Measurements from ENCODE around the gene SUGCT. TPM values are rescaled to one million over a fixed set of nuclear protein-coding genes. Genes with fewer than 3 reads are reported as not detected.

The SUGCT gene
- total RNA-seq, 2 experiments from 2014 or later, result 0.95 to 1.2 TPM

GRCh38 chr7:40095230-40095629, 39.6 kb upstream of the SUGCT start:
- intact Hi-C loops (cut with DNase I, micrococcal nuclease), result no loop called here
- Histone ChIP-seq H3K27ac (ENCODE audit: low read depth in 1 of 2, low read length in 2 of 2) (no peak overlapping the region), H3K36me3 (ENCODE audit: insufficient read depth, low read length) (peaks cover 43% of the 10 kb centered on the region), H3K9me3 (ENCODE audit: control insufficient read depth in 1 of 2, insufficient read depth in 1 of 2, low read length in 2 of 2) (no peaks in the 10 kb centered on the region), H3K4me1 (ENCODE audit: insufficient read depth, low read length) (no peaks in the 10 kb centered on the region), H3K27me3 (ENCODE audit: control insufficient read depth in 1 of 2, insufficient read depth in 2 of 2, low read length in 2 of 2) (no peaks in the 10 kb centered on the region), H3K4me3 (ENCODE audit: low read length) (no peak overlapping the region)
- POLR2A ChIA-PET, result interaction anchor here (0.9 kb wide), 1 partner anchor 40 kb away, joined by 3 read pairs; the partner anchor contains the start of genes MPLKIP and SUGCT
- TF ChIP-seq CTCF (IDR thresholded peaks at IDR 0.05), result no peak
- CTCF ChIA-PET, result no interaction called here
- no peak for DNase-seq
- no peak for ATAC-seq (ENCODE audit: poor library complexity)
- Mint-ChIP-seq H3K36me3 (ENCODE audit: low read depth) (peaks cover 60% of the 10 kb centered on the region), H3K27ac (no peak overlapping the region), H3K4me1 (ENCODE audit: low read depth) (peaks cover 5% of the 10 kb centered on the region), H3K9me3 (no peaks in the 10 kb centered on the region), H3K27me3 (no peaks in the 10 kb centered on the region), H3K4me3 (no peak overlapping the region)

GRCh38 chr7:40095695-40096327, 39.0 kb upstream of the SUGCT start:
- H3K9me3 Mint-ChIP-seq, result no peaks in the 10 kb centered on the region
- H3K36me3 ChIP-seq (ENCODE audit: insufficient read depth, low read length), result peaks cover 39% of the 10 kb centered on the region
- H3K4me3 ChIP-seq (ENCODE audit: low read length), result no peak overlapping the region
- ChIA-PET CTCF (no interaction called here), POLR2A (interaction anchor here (0.9 kb wide), 1 partner anchor 39 kb away, joined by 3 read pairs; the partner anchor contains the start of genes MPLKIP and SUGCT)
- intact Hi-C loops (cut with DNase I, micrococcal nuclease), result no loop called here
- H3K9me3 ChIP-seq (ENCODE audit: control insufficient read depth in 1 of 2, insufficient read depth in 1 of 2, low read length in 2 of 2), result no peaks in the 10 kb centered on the region
- H3K27me3 Mint-ChIP-seq, result no peaks in the 10 kb centered on the region
- peaks cover 56% of the 10 kb centered on the region for H3K36me3 Mint-ChIP-seq (ENCODE audit: low read depth)
- H3K27me3 ChIP-seq (ENCODE audit: control insufficient read depth in 1 of 2, insufficient read depth in 2 of 2, low read length in 2 of 2), result no peaks in the 10 kb centered on the region
- DNase-seq, result no peak
- peaks cover 5% of the 10 kb centered on the region for H3K4me1 Mint-ChIP-seq (ENCODE audit: low read depth)
- TF ChIP-seq CTCF (IDR thresholded peaks at IDR 0.05), result no peak
- peak overlapping the region; percentile 31 for H3K27ac Mint-ChIP-seq
- H3K4me3 Mint-ChIP-seq, result no peak overlapping the region
- H3K4me1 ChIP-seq (ENCODE audit: insufficient read depth, low read length), result no peaks in the 10 kb centered on the region
- ATAC-seq (ENCODE audit: poor library complexity), result no peak
- H3K27ac ChIP-seq (ENCODE audit: low read depth in 1 of 2, low read length in 2 of 2), result no peak overlapping the region

GRCh38 chr7:40097728-40098127, 37.1 kb upstream of the SUGCT start:
- no peak for ATAC-seq (ENCODE audit: poor library complexity)
- Mint-ChIP-seq H3K4me1 (ENCODE audit: low read depth) (peaks cover 5% of the 10 kb centered on the region), H3K27ac (no peak overlapping the region), H3K4me3 (no peak overlapping the region), H3K27me3 (no peaks in the 10 kb centered on the region), H3K9me3 (no peaks in the 10 kb centered on the region), H3K36me3 (ENCODE audit: low read depth) (peaks cover 40% of the 10 kb centered on the region)
- Histone ChIP-seq H3K9me3 (ENCODE audit: control insufficient read depth in 1 of 2, insufficient read depth in 1 of 2, low read length in 2 of 2) (no peaks in the 10 kb centered on the region), H3K27me3 (ENCODE audit: control insufficient read depth in 1 of 2, insufficient read depth in 2 of 2, low read length in 2 of 2) (no peaks in the 10 kb centered on the region), H3K4me3 (ENCODE audit: low read length) (no peak overlapping the region), H3K36me3 (ENCODE audit: insufficient read depth, low read length) (peaks cover 31% of the 10 kb centered on the region), H3K27ac (ENCODE audit: low read depth in 1 of 2, low read length in 2 of 2) (no peak overlapping the region), H3K4me1 (ENCODE audit: insufficient read depth, low read length) (no peaks in the 10 kb centered on the region)
- ChIA-PET CTCF (no interaction called here), POLR2A (no interaction called here)
- no peak for TF ChIP-seq CTCF (IDR thresholded peaks at IDR 0.05)
- no peak for DNase-seq
- intact Hi-C loops (cut with DNase I, micrococcal nuclease), result no loop called here
